IPS-NIHi7 (cell line): ENCODE data around the gene ZNF280D.
"Not testable (repeated sequence)": the region's sequence is repeated elsewhere in the genome, so short reads cannot be mapped to it uniquely, and the experiment has no call there.

Experiments used
- DNase-seq: peaks from one replicate; pipeline ENCODE4 v3.0.0; 2012; ENCODE audit warnings: mixed read lengths; ENCODE audit errors: extremely low spot score

The ZNF280D gene

GRCh38 chr15:56733136-56734012 is at the start of gene ZNF280D:
Gene ZNF280D (minus strand): TSS chr15:56733509. CDS start chr15:56707109, 26,400 bp downstream.
- DNase-seq, result peak; percentile 59

- no peak for DNase-seq
Observed at GRCh38 chr15:56782306-56782705, 49.0 kb upstream of the ZNF280D start.

GRCh38 chr15:56781666-56782065 is 48.4 kb upstream of the ZNF280D start:
- DNase-seq, result no peak

GRCh38 chr15:56780102-56780725 is 46.9 kb upstream of the ZNF280D start:
- not testable (repeated sequence) for DNase-seq

GRCh38 chr15:56779449-56779848 is 46.1 kb upstream of the ZNF280D start:
- not testable (repeated sequence) for DNase-seq

- DNase-seq, result no peak
Observed at GRCh38 chr15:56778761-56779160, 45.5 kb upstream of the ZNF280D start.

- no peak for DNase-seq
Observed at GRCh38 chr15:56776839-56777238, 43.5 kb upstream of the ZNF280D start.

- no peak for DNase-seq
Observed at GRCh38 chr15:56775641-56776040, 42.3 kb upstream of the ZNF280D start.

GRCh38 chr15:56774356-56774755 is 41.0 kb upstream of the ZNF280D start:
- no peak for DNase-seq

- DNase-seq, result no peak
Observed at GRCh38 chr15:56772868-56773639, 39.7 kb upstream of the ZNF280D start.

GRCh38 chr15:56770173-56770572 is 36.9 kb upstream of the ZNF280D start:
- no peak for DNase-seq

GRCh38 chr15:56767315-56767714 is 34.0 kb upstream of the ZNF280D start:
- no peak for DNase-seq

GRCh38 chr15:56765251-56765650 is 31.9 kb upstream of the ZNF280D start:
- DNase-seq, result no peak

- DNase-seq, result no peak
Observed at GRCh38 chr15:56763141-56763895, 30.0 kb upstream of the ZNF280D start.

GRCh38 chr15:56760186-56760585 is 26.9 kb upstream of the ZNF280D start:
- DNase-seq, result no peak

- no peak for DNase-seq
Observed at GRCh38 chr15:56759450-56759845, 26.1 kb upstream of the ZNF280D start.

GRCh38 chr15:56758770-56759449 is 25.6 kb upstream of the ZNF280D start:
- DNase-seq, result no peak

GRCh38 chr15:56757875-56758274 is 24.6 kb upstream of the ZNF280D start:
- no peak for DNase-seq

GRCh38 chr15:56754772-56755370 is 21.6 kb upstream of the ZNF280D start:
- no peak for DNase-seq

GRCh38 chr15:56752986-56753385 is 19.7 kb upstream of the ZNF280D start:
- DNase-seq, result no peak

- no peak for DNase-seq
Observed at GRCh38 chr15:56749982-56750381, 16.7 kb upstream of the ZNF280D start.
